H1 (cell line): ENCODE results near the gene MT2A. TPM values are rescaled to one million over a fixed set of nuclear protein-coding genes. Genes with fewer than 3 reads are reported as not detected.

Experiments
- BACH1 ChIP-seq: IDR thresholded peaks from 2 replicates; pipeline ENCODE4 v1.6.1; 2012; ENCODE audit warnings: low read length, improper control_type of control experiment
- PHF8 ChIP-seq: fragments of 200-600 bp; sonication (generic); conservative IDR thresholded peaks from 2 replicates; pipeline ENCODE4 v1.7.1; 2012; ENCODE audit warnings: low read depth, mild to moderate bottlenecking, inconsistent platforms, low read length, moderate library complexity
- RNF2 ChIP-seq: fragments of 200-900, 300-1000 bp; sonication (generic); IDR thresholded peaks from 2 replicates; pipeline ENCODE4 v1.7.1; 2016; ENCODE audit warnings: borderline replicate concordance, low read depth, mild to moderate bottlenecking, antibody characterized with exemption, low read length; ENCODE audit not compliant: poor library complexity, severe bottlenecking; ENCODE audit errors: missing control alignments
- SP4 ChIP-seq: IDR thresholded peaks from 2 replicates; pipeline ENCODE4 v1.6.1; 2012; ENCODE audit warnings: low read length, inconsistent platforms
- TBP ChIP-seq: IDR thresholded peaks from 2 replicates; pipeline ENCODE4 v1.6.1; 2011; ENCODE audit warnings: low read depth, low read length, improper control_type of control experiment
- TCF12 ChIP-seq: IDR thresholded peaks from 2 replicates; pipeline ENCODE4 v1.6.1; 2011; ENCODE audit warnings: low read depth, mild to moderate bottlenecking, low read length
- polyA plus RNA-seq, 7 experiments: library from polyadenylated mRNA; depleted of rRNA in 3 of 7; stranded (reverse) in 5 of 7; unstranded in 2 of 7; fragments of >200 nt in 5 of 7; fragments of 200-250 nt in 2 of 7; gene quantifications; 1 replicate in 5 of 7; 2 replicates in 1 of 7; 4 replicates in 1 of 7; pipeline versions ENCODE4 v1.2.1 to v1.2.3, GENCODE V29; 2011 to 2013; ENCODE audit warnings: missing spikeins in 2 of 7, mixed read lengths in 2 of 7
- total RNA-seq: library from RNA; stranded (reverse); fragmentation: NEBNext Ultra II Directional; extraction: Animal tissue kit (Norgen Biotek cat#: 25700); gene quantifications from 2 replicates; pipeline ENCODE4 v1.2.1, GENCODE V29; 2021
- TF ChIP-seq, protein P1 (sequence below): fragments of 300-600 bp; sonication (generic); IDR thresholded peaks from 2 replicates; pipeline ENCODE4 v1.7.1; 2012; ENCODE audit warnings: low read length, moderate library complexity, mild to moderate bottlenecking, inconsistent platforms; ENCODE audit not compliant: insufficient replicate concordance
- TF ChIP-seq, protein P2 (sequence below): IDR thresholded peaks from 2 replicates; pipeline ENCODE4 v1.6.1; 2012; ENCODE audit warnings: inconsistent platforms

The MT2A gene
- total and polyA plus RNA-seq, 2 of the 8 experiments (the other 6 are each of a cell fraction or from before 2014, with no cell fraction given) = 9.5 to 30.1 TPM

DNA sequence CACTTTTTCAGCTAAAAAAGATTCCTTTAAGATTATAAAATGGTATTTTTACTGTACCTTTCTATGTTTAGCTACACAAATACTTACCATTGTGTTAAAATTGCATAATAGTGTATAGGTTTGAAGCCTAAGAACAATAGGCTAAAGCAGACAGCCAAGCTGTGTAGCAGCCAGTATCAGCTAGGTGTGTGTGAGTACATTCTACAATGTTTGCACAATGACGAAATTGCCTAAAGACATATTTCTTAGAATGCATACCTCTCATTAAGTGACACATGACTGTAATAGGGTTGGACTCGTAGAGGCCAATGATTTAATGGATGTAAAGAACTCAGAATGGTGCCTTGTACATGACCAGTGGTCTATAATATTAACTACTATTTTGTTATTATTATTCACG, 41.4 kb downstream of the MT2A start (continued):
- TF ChIP-seq, protein P1, sequence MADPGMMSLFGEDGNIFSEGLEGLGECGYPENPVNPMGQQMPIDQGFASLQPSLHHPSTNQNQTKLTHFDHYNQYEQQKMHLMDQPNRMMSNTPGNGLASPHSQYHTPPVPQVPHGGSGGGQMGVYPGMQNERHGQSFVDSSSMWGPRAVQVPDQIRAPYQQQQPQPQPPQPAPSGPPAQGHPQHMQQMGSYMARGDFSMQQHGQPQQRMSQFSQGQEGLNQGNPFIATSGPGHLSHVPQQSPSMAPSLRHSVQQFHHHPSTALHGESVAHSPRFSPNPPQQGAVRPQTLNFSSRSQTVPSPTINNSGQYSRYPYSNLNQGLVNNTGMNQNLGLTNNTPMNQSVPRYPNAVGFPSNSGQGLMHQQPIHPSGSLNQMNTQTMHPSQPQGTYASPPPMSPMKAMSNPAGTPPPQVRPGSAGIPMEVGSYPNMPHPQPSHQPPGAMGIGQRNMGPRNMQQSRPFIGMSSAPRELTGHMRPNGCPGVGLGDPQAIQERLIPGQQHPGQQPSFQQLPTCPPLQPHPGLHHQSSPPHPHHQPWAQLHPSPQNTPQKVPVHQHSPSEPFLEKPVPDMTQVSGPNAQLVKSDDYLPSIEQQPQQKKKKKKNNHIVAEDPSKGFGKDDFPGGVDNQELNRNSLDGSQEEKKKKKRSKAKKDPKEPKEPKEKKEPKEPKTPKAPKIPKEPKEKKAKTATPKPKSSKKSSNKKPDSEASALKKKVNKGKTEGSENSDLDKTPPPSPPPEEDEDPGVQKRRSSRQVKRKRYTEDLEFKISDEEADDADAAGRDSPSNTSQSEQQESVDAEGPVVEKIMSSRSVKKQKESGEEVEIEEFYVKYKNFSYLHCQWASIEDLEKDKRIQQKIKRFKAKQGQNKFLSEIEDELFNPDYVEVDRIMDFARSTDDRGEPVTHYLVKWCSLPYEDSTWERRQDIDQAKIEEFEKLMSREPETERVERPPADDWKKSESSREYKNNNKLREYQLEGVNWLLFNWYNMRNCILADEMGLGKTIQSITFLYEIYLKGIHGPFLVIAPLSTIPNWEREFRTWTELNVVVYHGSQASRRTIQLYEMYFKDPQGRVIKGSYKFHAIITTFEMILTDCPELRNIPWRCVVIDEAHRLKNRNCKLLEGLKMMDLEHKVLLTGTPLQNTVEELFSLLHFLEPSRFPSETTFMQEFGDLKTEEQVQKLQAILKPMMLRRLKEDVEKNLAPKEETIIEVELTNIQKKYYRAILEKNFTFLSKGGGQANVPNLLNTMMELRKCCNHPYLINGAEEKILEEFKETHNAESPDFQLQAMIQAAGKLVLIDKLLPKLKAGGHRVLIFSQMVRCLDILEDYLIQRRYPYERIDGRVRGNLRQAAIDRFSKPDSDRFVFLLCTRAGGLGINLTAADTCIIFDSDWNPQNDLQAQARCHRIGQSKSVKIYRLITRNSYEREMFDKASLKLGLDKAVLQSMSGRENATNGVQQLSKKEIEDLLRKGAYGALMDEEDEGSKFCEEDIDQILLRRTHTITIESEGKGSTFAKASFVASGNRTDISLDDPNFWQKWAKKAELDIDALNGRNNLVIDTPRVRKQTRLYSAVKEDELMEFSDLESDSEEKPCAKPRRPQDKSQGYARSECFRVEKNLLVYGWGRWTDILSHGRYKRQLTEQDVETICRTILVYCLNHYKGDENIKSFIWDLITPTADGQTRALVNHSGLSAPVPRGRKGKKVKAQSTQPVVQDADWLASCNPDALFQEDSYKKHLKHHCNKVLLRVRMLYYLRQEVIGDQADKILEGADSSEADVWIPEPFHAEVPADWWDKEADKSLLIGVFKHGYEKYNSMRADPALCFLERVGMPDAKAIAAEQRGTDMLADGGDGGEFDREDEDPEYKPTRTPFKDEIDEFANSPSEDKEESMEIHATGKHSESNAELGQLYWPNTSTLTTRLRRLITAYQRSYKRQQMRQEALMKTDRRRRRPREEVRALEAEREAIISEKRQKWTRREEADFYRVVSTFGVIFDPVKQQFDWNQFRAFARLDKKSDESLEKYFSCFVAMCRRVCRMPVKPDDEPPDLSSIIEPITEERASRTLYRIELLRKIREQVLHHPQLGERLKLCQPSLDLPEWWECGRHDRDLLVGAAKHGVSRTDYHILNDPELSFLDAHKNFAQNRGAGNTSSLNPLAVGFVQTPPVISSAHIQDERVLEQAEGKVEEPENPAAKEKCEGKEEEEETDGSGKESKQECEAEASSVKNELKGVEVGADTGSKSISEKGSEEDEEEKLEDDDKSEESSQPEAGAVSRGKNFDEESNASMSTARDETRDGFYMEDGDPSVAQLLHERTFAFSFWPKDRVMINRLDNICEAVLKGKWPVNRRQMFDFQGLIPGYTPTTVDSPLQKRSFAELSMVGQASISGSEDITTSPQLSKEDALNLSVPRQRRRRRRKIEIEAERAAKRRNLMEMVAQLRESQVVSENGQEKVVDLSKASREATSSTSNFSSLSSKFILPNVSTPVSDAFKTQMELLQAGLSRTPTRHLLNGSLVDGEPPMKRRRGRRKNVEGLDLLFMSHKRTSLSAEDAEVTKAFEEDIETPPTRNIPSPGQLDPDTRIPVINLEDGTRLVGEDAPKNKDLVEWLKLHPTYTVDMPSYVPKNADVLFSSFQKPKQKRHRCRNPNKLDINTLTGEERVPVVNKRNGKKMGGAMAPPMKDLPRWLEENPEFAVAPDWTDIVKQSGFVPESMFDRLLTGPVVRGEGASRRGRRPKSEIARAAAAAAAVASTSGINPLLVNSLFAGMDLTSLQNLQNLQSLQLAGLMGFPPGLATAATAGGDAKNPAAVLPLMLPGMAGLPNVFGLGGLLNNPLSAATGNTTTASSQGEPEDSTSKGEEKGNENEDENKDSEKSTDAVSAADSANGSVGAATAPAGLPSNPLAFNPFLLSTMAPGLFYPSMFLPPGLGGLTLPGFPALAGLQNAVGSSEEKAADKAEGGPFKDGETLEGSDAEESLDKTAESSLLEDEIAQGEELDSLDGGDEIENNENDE = no peak
- TF ChIP-seq RNF2 (no peak), TCF12 (no peak), SP4 (no peak), TBP (no peak), PHF8 (no peak), BACH1 (no peak)
- TF ChIP-seq, protein P2, sequence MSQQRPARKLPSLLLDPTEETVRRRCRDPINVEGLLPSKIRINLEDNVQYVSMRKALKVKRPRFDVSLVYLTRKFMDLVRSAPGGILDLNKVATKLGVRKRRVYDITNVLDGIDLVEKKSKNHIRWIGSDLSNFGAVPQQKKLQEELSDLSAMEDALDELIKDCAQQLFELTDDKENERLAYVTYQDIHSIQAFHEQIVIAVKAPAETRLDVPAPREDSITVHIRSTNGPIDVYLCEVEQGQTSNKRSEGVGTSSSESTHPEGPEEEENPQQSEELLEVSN = no peak
